ENCODE data around the gene SPTLC3.

Gene SPTLC3

DNA sequence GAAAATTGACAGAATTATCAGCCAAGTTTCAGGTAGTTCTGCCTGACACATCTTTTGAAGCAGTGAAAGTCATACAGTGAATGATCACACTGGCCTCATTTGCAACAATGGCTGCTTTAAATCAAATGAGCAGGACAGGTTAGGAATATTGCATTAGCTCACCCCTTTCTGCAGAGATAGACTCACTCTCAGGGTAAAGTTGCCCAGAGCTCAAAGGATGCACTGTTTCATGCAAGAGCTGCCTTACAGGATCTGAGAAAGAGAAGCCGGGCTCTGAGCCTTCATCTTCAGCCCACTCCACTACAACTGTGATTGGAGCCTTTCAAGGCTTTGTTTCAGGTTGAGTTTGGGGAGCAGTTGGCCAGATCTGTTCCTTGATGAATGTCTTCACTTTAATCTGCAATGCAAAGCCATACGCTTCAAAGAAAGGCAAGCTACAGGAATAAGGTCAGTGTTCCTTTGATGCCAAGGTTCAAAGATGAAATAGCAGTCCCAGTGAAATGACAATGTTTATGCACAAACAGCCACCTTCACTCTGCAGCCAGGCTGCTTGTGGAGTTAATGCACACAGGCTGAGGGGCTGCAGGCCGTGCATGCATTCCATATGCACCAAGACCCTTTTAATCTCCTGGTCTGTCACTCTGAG, 121.4 kb downstream of the SPTLC3 start:
- DNase-seq (ENCODE audit: low read depth in 1 of 2, low spot score in 1 of 2): no peak

DNA sequence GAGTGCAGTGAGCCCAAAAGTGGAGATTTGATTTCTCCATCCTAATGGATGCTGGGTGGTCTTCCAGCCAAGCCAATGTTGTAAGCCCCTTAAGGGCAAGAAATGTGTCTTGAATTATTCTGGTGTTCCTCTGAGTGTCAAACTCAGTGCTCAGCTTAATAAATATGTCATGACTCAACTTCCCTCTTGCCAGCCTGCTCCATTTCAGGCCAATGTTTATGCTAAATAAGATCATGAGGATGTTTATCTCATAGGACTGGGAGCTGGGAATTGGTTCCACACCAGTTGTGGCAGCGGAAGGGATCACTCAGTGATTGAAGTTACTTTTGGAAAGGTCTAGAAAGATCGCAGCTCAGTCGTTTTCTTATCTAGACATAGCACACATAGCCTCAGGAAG, 121.9 kb downstream of the SPTLC3 start:
- DNase-seq (ENCODE audit: low read depth in 1 of 2, low spot score in 1 of 2): no peak

DNA sequence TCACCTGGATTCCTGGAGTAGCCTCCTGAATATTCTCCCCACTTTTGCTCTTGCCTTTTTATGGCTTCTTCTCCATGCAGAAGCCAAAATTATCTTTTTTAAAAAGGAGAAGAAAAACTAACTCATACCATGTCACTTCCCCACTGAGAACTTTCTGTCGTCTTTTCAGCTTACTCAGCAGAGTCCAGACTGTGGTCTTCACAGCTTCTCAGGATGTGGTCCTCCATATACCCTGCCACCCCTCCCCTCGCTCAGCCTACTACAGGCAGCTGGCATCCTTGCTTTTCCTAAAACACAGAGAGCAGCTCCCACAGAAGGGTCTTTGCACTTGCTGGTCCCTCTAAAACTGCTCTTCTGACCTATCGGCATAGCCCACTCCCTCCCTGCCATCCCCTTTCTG, 122.9 kb downstream of the SPTLC3 start:
- DNase-seq (ENCODE audit: low read depth in 1 of 2, low spot score in 1 of 2): no peak

DNA sequence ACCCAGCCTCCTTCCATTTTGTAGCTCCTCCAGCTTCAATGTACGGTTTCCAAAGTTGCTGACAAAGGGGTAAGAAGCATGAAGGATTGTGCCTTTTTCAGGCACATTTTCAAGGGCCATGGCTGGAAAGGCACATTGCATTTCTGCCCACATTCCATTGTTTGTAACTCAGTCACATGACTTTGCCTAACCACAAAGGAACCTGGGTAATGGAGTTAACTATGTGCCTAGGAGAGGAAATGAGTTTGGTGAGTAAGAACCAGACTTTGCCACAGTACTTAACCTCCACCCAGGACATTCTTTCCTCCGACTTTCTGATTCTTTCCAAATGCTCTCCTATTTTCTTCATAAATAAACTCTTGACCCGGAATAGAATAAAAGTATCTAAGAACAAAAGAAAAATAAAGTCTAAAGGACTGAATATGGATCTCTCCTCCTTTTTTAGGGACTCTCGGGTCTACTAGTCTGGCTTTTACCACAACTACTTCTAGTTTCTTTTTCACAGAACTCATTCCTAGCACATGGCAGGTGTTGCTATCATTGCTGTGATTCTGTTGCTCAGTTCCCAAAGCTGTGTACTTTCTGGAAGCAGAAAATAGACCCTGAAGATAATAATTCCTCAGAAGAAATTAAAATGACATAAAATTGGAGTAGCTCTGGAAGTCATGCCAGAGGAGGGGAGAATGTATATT, 130.8 kb downstream of the SPTLC3 start:
- DNase-seq (ENCODE audit: low read depth in 1 of 2, low spot score in 1 of 2): no peak

GRCh38 chr20:13140201-13140600, 131.4 kb downstream of the SPTLC3 start:
- no peak for DNase-seq (ENCODE audit: low read depth in 1 of 2, low spot score in 1 of 2)

DNA sequence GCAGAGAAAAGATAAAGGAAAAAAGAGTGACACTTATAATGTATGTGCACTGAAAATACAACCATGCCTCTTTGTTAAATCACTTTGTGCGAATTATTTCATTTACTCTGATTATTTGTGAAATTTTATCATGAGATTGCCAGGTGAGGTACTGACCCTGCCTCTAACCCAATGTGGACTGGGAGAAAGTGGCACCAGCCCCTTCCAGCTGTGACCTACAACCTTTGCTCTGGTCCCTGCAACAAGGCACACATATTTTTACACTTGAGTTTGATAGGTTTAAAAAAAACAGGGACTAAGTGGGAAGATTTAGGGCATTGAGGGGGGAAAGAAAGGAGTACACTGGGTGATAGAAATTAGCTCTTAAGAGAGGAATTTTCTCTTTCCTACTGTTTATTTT, 132.0 kb downstream of the SPTLC3 start:
- DNase-seq (ENCODE audit: low read depth in 1 of 2, low spot score in 1 of 2): no peak

- no peak for DNase-seq (ENCODE audit: low read depth in 1 of 2, low spot score in 1 of 2)
Observed at GRCh38 chr20:13141546-13141945, 132.8 kb downstream of the SPTLC3 start.

DNA sequence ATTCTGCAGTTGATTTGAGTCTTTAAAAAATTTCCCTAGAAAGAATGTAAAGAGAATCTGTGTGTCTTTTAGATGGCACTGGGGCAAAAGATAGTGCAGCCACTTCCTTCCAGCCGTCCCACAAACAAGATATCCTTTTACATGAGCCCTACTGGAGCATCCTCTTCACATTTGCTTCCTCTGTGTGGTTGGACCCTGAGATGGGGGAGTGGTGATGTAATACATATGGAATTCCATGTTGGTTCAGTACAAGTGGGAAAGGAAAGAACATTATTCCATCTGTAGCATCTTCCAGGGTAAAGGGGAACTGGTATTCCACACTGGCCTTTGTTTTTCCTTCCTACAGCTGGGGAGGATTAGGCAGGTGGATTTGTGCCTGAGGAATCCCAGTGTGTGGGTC, 133.4 kb downstream of the SPTLC3 start:
- DNase-seq (ENCODE audit: low read depth in 1 of 2, low spot score in 1 of 2): no peak

- DNase-seq (ENCODE audit: low read depth in 1 of 2, low spot score in 1 of 2): no peak
Observed at GRCh38 chr20:13147071-13147963, 138.5 kb downstream of the SPTLC3 start.

- DNase-seq (ENCODE audit: low read depth in 1 of 2, low spot score in 1 of 2): no peak
Observed at GRCh38 chr20:13147971-13148370, 139.2 kb downstream of the SPTLC3 start.

DNA sequence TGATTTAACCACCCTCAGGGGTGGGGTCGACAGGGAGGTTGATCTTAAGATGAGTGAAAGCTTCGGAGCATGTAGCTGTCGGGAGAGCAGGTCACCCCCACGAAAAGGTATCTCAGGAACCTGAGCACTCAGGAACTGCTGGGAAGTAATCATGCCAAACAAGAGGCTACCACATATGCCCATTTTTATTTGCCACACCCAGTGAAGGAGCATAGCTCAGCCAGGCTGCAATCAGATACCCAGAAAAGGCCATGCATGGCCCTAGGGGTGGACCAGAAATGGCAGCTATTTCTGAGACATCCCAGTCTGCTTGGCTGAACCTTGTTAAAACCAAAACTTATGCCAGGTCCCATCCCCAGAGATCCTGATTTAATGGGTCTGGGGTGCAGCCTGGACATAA, 139.6 kb downstream of the SPTLC3 start:
- no peak for DNase-seq (ENCODE audit: low read depth in 1 of 2, low spot score in 1 of 2)

GRCh38 chr20:13148961-13149360, 140.2 kb downstream of the SPTLC3 start:
- no peak for DNase-seq (ENCODE audit: low read depth in 1 of 2, low spot score in 1 of 2)

GRCh38 chr20:13149371-13150105, 140.8 kb downstream of the SPTLC3 start:
- DNase-seq (ENCODE audit: low read depth in 1 of 2, low spot score in 1 of 2): no peak

GRCh38 chr20:13158369-13158768, 149.6 kb downstream of the SPTLC3 start:
- no peak for DNase-seq (ENCODE audit: low read depth in 1 of 2, low spot score in 1 of 2)

DNA sequence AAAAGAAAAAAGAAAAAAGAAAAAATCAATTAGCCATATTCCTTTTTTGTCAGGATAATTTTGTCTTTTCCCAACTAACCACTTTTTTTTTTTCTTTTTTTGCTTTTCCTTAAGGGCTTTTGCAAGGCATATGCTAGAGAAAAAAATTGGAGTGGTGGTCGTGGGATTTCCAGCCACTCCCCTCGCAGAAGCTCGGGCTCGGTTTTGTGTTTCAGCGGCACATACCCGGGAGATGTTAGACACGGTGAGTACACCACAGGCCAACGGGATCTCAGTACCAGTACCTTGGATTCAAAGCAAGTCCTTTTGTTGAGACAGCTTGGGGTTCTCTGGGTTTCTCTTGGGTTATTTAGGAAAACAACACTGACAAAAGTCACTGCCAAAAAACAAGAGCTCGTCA, 151.1 kb downstream of the SPTLC3 start:
- no peak for DNase-seq (ENCODE audit: low read depth in 1 of 2, low spot score in 1 of 2)

GRCh38 chr20:13165203-13165602, 156.4 kb downstream of the SPTLC3 start:
- DNase-seq (ENCODE audit: low read depth in 1 of 2, low spot score in 1 of 2): no peak

GRCh38 chr20:13166011-13166410, 157.2 kb downstream of the SPTLC3 start:
- no peak for DNase-seq (ENCODE audit: low read depth in 1 of 2, low spot score in 1 of 2)

DNA sequence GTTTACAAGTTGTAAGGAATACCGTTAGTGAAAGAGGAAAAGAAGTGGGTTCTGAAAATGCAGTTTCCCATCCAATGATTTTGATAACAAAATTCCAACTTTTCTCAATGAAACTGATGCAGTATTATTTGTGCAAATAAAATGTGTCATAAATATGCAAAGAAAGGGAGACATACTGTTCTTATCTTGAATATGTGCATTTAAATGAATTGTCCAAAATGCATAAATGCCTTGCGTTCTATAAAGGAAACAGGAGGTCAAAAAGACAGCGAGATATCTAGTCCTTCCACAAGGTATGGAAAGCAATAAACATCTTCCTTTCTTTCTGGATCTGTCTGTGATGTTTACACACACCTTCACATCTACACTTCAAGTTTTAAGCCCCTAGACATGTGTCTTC, 157.7 kb downstream of the SPTLC3 start:
- no peak for DNase-seq (ENCODE audit: low read depth in 1 of 2, low spot score in 1 of 2)

DNA sequence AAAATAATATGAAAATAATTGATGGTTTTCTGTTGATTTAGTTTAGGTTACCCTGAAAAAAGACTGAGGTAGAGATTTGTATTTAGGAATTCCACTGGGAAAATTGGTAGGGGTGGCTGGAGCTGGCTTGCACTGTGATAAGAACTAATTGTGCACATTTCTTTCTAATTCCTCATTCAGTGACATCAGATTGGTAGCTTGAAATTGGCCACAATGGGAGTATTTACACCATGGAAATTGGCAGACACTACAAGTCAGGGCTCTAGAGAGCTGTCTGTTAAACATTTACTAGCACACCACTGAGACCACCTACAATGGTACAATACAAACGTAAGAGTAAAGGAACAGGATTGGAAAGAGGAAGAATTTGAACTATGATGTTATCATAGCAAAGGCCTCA, 160.3 kb downstream of the SPTLC3 start:
- no peak for DNase-seq (ENCODE audit: low read depth in 1 of 2, low spot score in 1 of 2)

DNA sequence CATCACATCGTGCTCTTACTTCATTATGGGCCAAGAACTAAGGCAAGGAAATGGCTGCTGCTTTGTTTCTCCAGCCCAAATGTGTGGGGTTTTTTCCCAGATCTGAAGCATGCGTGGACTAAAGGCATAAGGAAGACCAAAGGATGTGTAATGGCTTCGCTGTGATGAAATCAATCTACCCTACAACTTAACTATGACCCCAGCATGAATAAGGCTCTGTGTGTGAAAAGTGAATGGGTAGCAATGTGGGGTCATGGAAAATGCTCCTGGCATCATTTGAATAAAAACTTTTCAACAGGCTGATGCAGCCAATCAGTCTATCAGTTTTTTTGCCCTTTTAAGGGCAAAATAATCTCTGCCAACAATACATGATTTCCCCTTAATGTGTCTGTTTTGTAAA, 162.0 kb downstream of the SPTLC3 start:
- DNase-seq (ENCODE audit: low read depth in 1 of 2, low spot score in 1 of 2): no peak

DNA sequence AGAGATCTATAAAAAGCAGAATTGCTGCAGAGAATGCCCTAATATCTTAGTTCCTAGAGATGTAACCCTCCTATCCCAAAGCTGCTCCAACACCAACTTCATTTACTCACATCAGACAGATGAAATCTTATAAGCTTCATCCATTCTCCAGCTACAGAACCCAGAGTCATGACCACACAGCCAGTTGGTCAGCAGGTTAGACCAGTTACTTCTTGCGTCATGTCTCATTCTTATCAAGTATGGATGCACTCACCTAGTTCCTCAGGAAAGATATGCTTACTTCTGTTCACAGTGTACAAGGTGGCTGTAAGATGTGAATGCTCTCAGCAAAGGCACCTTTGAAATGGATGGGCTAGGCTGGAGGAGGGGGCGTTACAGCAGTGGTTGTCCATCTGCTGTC, 164.4 kb downstream of the SPTLC3 start:
- no peak for DNase-seq (ENCODE audit: low read depth in 1 of 2, low spot score in 1 of 2)
